ENCODE measurements around the gene CLDN10.
"Not testable (repeated sequence)": the region's sequence is repeated elsewhere in the genome, so short reads cannot be mapped to it uniquely, and the experiment has no call there.

CLDN10 gene

DNA sequence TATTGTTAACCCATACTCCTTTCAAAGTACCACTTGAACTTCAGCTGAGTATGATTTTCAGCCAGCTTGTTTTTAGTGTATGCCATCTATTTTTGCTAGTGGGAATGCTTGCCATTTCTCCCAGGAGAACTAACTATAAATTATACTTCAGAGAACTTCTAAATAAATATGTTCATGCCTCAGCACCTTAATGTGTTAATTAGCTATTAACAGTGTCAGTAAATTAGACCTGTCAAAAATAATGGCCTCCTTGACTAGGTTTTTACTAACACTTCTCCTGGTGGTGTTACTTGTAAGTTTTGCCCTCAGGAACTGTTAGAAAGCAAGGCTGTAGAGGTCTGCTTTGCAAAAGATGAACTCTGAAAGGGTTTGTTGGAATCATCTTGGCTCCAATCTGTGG, 4.5 kb downstream of the CLDN10 start:
- Mint-ChIP-seq H3K36me3 (ENCODE audit: low read depth) (no peaks in the 10 kb centered on the region), H3K27me3 (peaks cover 40% of the 10 kb centered on the region), H3K27ac (no peak overlapping the region), H3K4me1 (peaks cover 5% of the 10 kb centered on the region), H3K9me3 (no peaks in the 10 kb centered on the region), H3K4me3 (no peak overlapping the region)
- ATAC-seq, result no peak
- no peak for DNase-seq

DNA sequence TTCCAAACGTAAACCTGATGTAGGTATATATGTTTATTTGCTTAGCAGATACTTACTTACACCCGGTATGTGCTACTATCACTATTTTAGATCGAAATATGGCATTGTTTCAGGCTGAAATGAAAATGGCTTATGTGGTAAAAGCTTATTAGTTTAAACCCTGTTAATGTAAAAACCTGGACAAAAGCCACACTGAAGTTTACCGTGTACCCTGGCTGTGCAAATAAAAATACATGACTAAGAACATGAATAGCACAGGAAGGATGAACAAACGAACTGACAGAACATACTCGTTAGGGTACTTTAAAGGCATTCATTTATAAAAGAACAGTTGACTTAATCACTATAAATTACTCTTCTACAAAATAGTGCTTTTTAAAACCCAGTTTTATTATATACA, 6.6 kb downstream of the CLDN10 start:
- DNase-seq (no peak), ATAC-seq (no peak)
- no peaks in the 10 kb centered on the region for H3K9me3 Mint-ChIP-seq
- no peaks in the 10 kb centered on the region for H3K36me3 Mint-ChIP-seq (ENCODE audit: low read depth)
- H3K4me3 Mint-ChIP-seq, result no peak overlapping the region
- no peak overlapping the region for H3K27ac Mint-ChIP-seq
- peaks cover 25% of the 10 kb centered on the region for H3K27me3 Mint-ChIP-seq
- H3K4me1 Mint-ChIP-seq, result no peaks in the 10 kb centered on the region

DNA sequence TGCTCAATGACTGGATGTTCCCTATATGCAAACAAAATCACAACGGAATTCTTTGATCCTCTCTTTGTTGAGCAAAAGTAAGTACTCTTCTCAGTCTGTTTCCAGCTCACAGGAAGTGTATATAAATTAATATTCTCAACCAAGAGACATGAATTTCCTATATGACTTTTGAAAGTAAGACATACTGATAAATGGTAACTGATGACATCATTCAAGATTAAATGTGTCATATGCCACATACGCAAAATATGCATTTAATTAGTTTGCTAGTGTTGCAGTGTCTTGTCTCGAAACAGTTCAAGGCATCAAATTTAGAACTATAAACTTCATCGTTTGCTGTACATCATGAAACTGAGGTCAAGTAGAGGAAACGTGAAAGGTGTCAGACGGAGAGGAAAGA, 7.9 kb downstream of the CLDN10 start:
- Mint-ChIP-seq H3K4me3 (no peak overlapping the region), H3K27ac (no peak overlapping the region), H3K27me3 (peaks cover 16% of the 10 kb centered on the region), H3K36me3 (ENCODE audit: low read depth) (no peaks in the 10 kb centered on the region), H3K9me3 (no peaks in the 10 kb centered on the region), H3K4me1 (no peaks in the 10 kb centered on the region)
- DNase-seq (no peak), ATAC-seq (no peak)

DNA sequence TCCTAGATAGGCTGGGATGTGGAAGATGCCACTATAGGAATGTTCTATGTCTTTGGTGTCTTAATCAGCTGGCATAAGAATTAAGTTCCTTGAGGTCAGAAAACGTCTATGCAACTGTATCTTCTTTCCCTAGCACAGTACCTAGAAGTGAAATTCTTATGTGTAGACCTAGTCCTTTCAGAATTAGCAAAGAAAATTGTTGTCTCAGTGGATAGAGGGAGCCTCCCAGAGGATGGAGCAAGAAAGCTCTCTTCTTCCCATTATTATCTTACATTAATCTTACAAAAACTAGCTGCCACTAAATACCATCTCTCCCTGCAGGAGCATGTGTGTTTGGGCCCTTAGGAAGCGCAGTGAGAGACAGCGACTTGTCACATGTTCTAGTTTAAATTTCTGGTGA, 11.6 kb downstream of the CLDN10 start:
- Mint-ChIP-seq H3K27ac (no peak overlapping the region), H3K9me3 (peaks cover 3% of the 10 kb centered on the region), H3K36me3 (ENCODE audit: low read depth) (no peaks in the 10 kb centered on the region), H3K4me1 (no peaks in the 10 kb centered on the region), H3K4me3 (no peak overlapping the region), H3K27me3 (peaks cover 5% of the 10 kb centered on the region)
- no peak for DNase-seq
- no peak for ATAC-seq

DNA sequence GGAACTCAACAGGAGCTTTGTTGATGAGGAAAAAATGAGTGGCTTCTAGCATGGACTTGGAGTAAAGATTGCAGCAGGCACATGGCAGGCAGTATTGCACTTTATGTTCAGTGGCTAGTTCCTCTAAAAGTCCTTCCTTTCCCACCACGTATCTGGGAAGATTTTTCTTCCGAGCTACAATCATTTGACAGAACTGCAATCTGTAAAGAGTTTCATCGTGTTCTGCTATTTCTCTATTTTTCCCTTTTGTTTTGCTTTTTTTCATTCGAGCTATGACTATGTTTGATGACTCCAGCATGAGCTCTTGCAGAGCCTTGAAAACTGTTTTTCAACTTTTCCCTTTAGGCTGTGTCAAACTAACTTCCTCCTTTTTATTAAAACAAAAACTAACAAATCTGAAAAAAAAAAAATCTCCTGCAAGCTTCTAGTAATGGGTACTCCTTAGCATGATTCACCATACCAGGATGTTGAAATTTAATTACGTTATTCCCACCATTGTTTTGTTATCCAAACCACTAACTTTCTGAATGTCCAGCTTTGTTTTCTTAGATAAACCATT, 12.3 kb downstream of the CLDN10 start:
- no peaks in the 10 kb centered on the region for H3K4me1 Mint-ChIP-seq
- no peak for ATAC-seq
- peaks cover 3% of the 10 kb centered on the region for H3K9me3 Mint-ChIP-seq
- H3K36me3 Mint-ChIP-seq (ENCODE audit: low read depth), result no peaks in the 10 kb centered on the region
- no peak overlapping the region for H3K27ac Mint-ChIP-seq
- peaks cover 6% of the 10 kb centered on the region for H3K27me3 Mint-ChIP-seq
- no peak for DNase-seq
- H3K4me3 Mint-ChIP-seq, result no peak overlapping the region

DNA sequence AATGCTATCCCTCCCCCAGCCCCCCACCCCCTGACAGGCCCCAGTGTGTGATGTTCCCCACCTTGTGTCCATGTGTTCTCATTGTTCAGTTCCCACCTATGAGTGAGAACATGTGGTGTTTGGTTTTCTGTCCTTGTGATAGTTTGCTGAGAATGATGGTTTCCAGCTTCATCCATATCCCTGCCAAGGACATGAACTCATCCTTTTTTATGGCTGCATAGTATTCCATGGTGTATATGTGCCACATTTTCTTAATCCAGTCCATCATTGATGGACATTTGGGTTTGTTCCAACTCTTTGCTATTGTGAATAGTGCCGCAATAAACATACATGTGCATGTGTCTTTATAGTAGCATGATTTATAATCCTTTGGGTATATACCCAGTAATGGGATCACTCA, 13.2 kb downstream of the CLDN10 start:
- DNase-seq; ATAC-seq; H3K4me1 Mint-ChIP-seq; H3K9me3 Mint-ChIP-seq; H3K27me3 Mint-ChIP-seq; H3K36me3 Mint-ChIP-seq (ENCODE audit: low read depth); H3K27ac Mint-ChIP-seq; H3K4me3 Mint-ChIP-seq: not testable (repeated sequence)

DNA sequence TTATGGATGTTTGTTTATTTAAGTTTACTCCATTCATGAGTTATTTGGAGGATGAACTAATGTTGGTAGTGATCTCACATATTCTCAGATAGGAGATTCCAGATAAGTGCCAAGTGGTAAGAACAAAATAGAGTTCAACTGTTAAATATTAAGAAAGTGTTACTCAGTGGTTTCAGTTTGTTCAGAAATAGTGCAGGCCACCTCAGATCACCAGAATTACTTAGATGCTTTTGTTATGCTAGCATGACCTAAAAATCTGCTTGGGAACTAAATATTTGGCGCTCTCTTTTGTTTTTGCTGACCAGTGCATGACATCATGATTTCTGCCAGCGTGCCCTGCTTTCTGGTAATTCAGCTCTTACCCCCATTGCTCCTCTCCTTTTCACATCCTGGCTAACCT, 15.6 kb downstream of the CLDN10 start:
- H3K9me3 Mint-ChIP-seq, result peaks cover 3% of the 10 kb centered on the region
- H3K4me3 Mint-ChIP-seq, result no peak overlapping the region
- no peaks in the 10 kb centered on the region for H3K4me1 Mint-ChIP-seq
- peaks cover 6% of the 10 kb centered on the region for H3K27me3 Mint-ChIP-seq
- no peak for ATAC-seq
- no peaks in the 10 kb centered on the region for H3K36me3 Mint-ChIP-seq (ENCODE audit: low read depth)
- H3K27ac Mint-ChIP-seq, result no peak overlapping the region
- no peak for DNase-seq

DNA sequence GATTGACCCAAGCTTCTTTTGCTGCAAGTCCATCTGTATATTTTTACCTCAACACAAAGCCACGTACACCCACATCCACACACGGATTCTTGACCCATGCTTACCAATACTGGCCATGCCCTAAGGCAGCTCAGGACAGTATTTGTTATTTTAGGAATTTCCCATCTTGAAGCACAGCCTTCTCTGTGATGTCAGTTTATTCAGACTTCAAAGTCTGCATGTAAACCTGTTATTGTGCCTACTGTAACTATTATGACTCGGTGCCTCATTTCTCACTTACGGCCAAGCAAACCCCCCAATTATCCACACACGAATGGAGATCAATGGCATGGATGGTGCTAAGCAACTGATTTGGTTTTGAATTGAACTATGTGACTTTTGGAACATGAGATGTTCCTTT, 17.5 kb downstream of the CLDN10 start:
- no peak for DNase-seq
- Mint-ChIP-seq H3K27ac (no peak overlapping the region), H3K4me1 (no peaks in the 10 kb centered on the region), H3K36me3 (ENCODE audit: low read depth) (no peaks in the 10 kb centered on the region), H3K27me3 (peaks cover 8% of the 10 kb centered on the region), H3K4me3 (no peak overlapping the region), H3K9me3 (peaks cover 3% of the 10 kb centered on the region)
- no peak for ATAC-seq

DNA sequence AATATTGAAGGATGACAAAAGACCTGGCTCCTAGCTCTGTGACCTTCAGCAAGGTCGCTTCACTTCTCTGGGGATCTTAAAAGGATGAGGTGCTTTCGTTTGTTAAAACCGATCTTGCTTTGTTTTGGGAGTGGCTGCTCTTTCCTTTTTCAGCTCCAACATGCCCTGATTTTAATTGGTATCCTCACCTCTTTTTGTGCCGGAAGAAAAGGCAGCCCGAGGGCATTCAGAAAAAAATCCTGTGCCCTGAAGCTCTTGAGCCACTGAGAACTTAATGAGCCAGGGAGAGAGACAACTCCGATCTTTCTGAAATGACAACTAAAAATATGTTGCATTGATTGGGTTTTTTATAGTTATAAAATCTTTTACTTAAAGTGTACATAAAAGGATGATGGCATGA, 19.4 kb downstream of the CLDN10 start:
- Mint-ChIP-seq H3K27ac (no peak overlapping the region), H3K36me3 (ENCODE audit: low read depth) (no peaks in the 10 kb centered on the region), H3K4me1 (no peaks in the 10 kb centered on the region), H3K4me3 (no peak overlapping the region), H3K9me3 (peaks cover 3% of the 10 kb centered on the region), H3K27me3 (peaks cover 8% of the 10 kb centered on the region)
- ATAC-seq, result no peak
- DNase-seq, result no peak

DNA sequence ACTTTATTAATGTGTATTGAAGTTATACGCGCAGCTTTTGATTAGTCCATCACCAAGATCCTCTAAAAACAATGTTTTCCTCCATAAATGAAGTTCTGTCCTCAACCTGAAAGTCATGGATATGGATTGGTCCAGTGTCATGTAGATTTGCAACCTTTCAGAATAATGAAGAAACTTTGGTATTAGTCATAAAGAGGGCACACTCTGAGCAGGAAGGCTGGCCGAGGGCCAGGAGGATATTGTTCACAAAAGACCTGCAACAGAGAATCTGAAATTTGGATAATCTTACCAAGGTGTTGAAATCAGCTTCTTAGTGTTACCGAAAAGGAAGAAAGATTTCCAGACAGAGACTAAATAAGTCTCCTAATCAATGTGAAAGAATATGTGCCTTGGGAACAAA, 20.7 kb downstream of the CLDN10 start:
- ATAC-seq (no peak), DNase-seq (no peak)
- Mint-ChIP-seq H3K9me3 (peaks cover 3% of the 10 kb centered on the region), H3K36me3 (ENCODE audit: low read depth) (no peaks in the 10 kb centered on the region), H3K27ac (no peak overlapping the region), H3K4me3 (no peak overlapping the region), H3K4me1 (no peaks in the 10 kb centered on the region), H3K27me3 (peaks cover 8% of the 10 kb centered on the region)

DNA sequence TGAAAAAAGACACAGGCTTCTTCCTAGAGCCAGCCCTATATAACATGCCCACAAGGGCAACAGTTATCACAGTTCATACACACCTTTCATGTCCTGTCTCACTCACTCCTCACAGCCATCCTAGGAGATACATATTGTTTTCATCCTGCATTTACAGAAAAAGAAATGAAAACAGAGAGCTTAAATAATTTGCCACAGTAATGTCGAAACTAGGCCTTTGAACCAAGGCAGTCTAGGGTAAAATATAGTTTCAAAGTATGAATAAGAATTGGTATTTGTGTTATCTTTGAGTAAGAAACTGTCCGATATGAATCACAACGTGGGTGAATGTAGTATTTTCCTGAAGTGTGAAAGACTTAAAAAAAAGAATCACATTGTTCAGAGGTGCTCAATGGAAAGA, 26.8 kb downstream of the CLDN10 start:
- no peak for ATAC-seq
- H3K27ac Mint-ChIP-seq, result no peak overlapping the region
- H3K9me3 Mint-ChIP-seq, result no peaks in the 10 kb centered on the region
- H3K36me3 Mint-ChIP-seq (ENCODE audit: low read depth), result no peaks in the 10 kb centered on the region
- H3K27me3 Mint-ChIP-seq, result peaks cover 4% of the 10 kb centered on the region
- DNase-seq, result no peak
- no peaks in the 10 kb centered on the region for H3K4me1 Mint-ChIP-seq
- H3K4me3 Mint-ChIP-seq, result no peak overlapping the region

DNA sequence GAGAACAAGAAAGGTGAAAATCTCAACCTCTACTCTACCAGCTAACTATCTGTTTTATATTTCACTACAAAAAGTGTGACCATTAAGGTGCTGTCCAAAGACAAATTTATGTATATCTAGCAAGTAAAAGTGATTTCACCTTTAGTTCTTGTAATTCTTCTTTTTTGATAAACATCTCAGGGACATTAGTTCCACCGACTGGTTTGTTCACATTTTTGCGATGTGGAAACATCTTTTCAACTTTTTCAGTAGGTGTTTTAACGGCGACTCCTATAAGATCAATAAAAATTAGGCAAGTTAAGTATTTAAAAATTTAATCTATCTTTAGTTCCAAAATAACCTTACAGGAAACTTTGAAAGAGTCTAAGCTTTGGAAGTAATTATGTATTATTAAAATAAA, 33.3 kb downstream of the CLDN10 start:
- no peak for DNase-seq
- Mint-ChIP-seq H3K27me3 (peaks cover 15% of the 10 kb centered on the region), H3K9me3 (no peaks in the 10 kb centered on the region), H3K36me3 (ENCODE audit: low read depth) (no peaks in the 10 kb centered on the region), H3K27ac (no peak overlapping the region), H3K4me1 (no peaks in the 10 kb centered on the region), H3K4me3 (no peak overlapping the region)
- ATAC-seq, result no peak

DNA sequence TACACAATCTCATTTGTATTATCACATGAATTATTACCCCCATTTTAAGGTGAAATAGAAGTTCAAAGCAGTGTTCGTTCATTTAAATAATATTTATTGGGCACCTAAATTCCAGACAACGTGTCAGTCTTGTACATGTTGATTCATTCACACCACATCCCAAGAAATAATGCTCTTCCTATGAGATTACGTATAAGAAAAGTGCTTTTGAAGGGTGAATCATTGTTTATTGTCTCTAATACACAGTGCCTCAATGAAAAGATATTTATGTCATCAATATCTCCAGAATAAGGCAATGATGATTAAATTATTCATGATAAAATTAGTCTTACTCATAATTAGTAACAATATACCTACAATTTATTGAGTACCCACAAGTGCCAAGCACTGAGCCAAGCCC, 35.6 kb downstream of the CLDN10 start:
- Mint-ChIP-seq H3K4me1 (no peaks in the 10 kb centered on the region), H3K36me3 (ENCODE audit: low read depth) (no peaks in the 10 kb centered on the region), H3K27me3 (peaks cover 14% of the 10 kb centered on the region), H3K9me3 (no peaks in the 10 kb centered on the region), H3K27ac (no peak overlapping the region), H3K4me3 (no peak overlapping the region)
- no peak for DNase-seq
- ATAC-seq, result no peak

DNA sequence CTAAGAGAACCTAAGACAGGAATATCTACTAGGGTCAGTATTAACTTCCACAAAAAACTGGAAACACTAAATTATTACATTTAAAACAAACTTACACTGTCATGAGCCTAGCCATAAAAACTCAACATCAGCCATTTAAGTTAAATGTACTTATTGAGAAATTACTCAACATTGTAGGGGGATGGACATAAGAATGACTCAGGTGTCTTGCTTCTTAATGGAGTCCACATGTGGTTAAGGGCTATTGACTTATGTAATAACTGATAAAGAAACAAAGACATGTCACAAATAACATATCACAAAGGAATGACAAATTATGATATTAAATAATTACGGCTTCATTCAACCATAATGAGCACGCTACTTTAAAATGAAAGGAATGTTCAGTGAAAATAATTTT, 36.2 kb downstream of the CLDN10 start:
- no peaks in the 10 kb centered on the region for H3K36me3 Mint-ChIP-seq (ENCODE audit: low read depth)
- no peak overlapping the region for H3K4me3 Mint-ChIP-seq
- ATAC-seq (no peak), DNase-seq (no peak)
- peaks cover 14% of the 10 kb centered on the region for H3K27me3 Mint-ChIP-seq
- no peaks in the 10 kb centered on the region for H3K4me1 Mint-ChIP-seq
- H3K9me3 Mint-ChIP-seq, result no peaks in the 10 kb centered on the region
- H3K27ac Mint-ChIP-seq, result no peak overlapping the region

DNA sequence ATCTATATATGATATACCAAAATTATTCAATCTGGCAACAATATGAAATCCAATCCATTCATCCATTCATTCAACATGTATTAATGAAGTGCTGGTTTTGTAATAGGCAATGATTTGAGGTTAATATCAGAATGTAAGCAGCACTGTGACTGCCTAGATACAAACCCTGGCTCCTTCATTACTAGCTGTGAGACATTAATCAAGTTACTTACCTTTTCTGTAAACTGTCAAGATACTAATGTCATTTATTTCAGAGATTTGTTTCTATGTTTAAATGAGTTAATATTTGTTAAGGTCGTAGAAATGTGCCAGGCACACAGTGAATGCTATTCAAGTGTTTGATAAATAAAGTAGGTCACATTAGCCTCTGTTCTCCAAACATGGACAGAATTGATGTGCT, 40.9 kb downstream of the CLDN10 start:
- Mint-ChIP-seq H3K4me1 (no peaks in the 10 kb centered on the region), H3K4me3 (no peak overlapping the region), H3K27ac (no peak overlapping the region), H3K9me3 (no peaks in the 10 kb centered on the region), H3K27me3 (peaks cover 9% of the 10 kb centered on the region), H3K36me3 (ENCODE audit: low read depth) (no peaks in the 10 kb centered on the region)
- DNase-seq, result no peak
- ATAC-seq, result no peak

DNA sequence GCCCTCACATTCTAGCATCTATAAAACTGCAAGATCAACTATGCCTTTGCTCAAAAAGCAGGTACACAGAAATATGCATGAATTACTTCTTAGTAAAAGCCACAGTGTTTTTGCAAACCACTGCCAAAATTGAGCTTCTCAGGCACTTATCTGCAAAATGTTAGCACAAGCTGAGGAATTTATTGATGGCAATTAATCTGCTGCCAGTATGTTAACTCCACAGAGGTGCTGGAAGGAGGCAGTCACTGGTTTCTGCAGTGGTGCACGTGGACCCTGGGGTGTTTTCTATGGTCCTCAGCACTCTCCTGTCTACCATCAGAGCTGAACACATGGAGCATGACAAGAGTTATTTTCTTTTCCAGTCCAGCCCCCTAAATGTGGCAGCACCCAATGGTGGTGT, 44.2 kb downstream of the CLDN10 start:
- DNase-seq (no peak), ATAC-seq (no peak)
- Mint-ChIP-seq H3K9me3 (no peaks in the 10 kb centered on the region), H3K27ac (no peak overlapping the region), H3K4me3 (no peak overlapping the region), H3K27me3 (peaks cover 3% of the 10 kb centered on the region), H3K4me1 (no peaks in the 10 kb centered on the region), H3K36me3 (ENCODE audit: low read depth) (no peaks in the 10 kb centered on the region)
